GM10248 (cell line): ENCODE results near the gene C1orf35.

Experiments
- CTCF ChIA-PET: fragments of 300-600 bp; sonication (Branson Sonifier 250); formaldehyde crosslinking; extraction: SDS; loops from one replicate; lab custom pipeline; 2021; ENCODE audit warnings: antibody characterized with exemption; lab: Yijun Ruan, JAX
- POLR2A ChIA-PET: fragments of 350-650 bp; sonication (Branson Sonifier 250); formaldehyde crosslinking; extraction: SDS; loops from one replicate; lab custom pipeline; 2020; ENCODE audit warnings: antibody characterized with exemption; lab: Yijun Ruan, JAX
- DNase-seq: peaks from one replicate; pipeline ENCODE4 v3.0.0; 2012; ENCODE audit errors: extremely low spot score
- TF ChIP-seq, protein P1 (sequence below): IDR thresholded peaks from 2 replicates; pipeline ENCODE4 v1.5.1; 2012; ENCODE audit warnings: mild to moderate bottlenecking, low read depth; ENCODE audit errors: extremely low read depth, missing control alignments, control extremely low read depth

Gene C1orf35

GRCh38 chr1:228102791-228103620 is at the start of gene C1orf35:
TSS of gene C1orf35 (minus strand) at chr1:228103325. CDS start at chr1:228103227, 98 bp downstream.
- DNase-seq, result peak; percentile 98
- ChIA-PET POLR2A (interaction anchor here (1.0 kb wide), 1 partner anchor 8 kb away, joined by 3 read pairs; no protein-coding TSS in a partner anchor), CTCF (no interaction called here)
- TF ChIP-seq, protein P1, sequence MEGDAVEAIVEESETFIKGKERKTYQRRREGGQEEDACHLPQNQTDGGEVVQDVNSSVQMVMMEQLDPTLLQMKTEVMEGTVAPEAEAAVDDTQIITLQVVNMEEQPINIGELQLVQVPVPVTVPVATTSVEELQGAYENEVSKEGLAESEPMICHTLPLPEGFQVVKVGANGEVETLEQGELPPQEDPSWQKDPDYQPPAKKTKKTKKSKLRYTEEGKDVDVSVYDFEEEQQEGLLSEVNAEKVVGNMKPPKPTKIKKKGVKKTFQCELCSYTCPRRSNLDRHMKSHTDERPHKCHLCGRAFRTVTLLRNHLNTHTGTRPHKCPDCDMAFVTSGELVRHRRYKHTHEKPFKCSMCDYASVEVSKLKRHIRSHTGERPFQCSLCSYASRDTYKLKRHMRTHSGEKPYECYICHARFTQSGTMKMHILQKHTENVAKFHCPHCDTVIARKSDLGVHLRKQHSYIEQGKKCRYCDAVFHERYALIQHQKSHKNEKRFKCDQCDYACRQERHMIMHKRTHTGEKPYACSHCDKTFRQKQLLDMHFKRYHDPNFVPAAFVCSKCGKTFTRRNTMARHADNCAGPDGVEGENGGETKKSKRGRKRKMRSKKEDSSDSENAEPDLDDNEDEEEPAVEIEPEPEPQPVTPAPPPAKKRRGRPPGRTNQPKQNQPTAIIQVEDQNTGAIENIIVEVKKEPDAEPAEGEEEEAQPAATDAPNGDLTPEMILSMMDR, result no peak

DNA sequence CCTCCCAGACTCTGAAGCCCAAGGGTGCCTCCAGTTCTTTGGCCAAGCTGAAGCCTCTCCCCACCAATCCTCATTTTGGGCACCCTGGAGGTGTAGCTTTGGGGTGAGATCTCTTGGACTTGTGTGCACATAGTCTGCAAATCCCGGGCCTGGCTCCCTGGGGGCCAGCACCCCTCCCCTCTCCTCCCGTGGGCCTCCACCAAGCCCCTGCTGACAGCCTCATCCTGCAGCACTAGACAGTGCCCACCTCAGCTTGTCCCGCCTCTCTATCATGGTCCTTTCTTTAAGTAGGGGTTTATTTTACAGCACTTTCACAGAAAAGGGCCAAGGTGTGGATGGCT is 49.8 kb upstream of the C1orf35 start:
- no peak for DNase-seq
- ChIA-PET CTCF (interaction anchor here (1.6 to 2.1 kb wide), 2 partner anchors 10 to 22 kb away, joined by 5 to 6 read pairs; no protein-coding TSS in a partner anchor), POLR2A (interaction anchor here (0.6 to 2.4 kb wide), 2 partner anchors 12 to 305 kb away, joined by 4 to 8 read pairs; partner anchors contain the start of gene IBA57)
- TF ChIP-seq, protein P1, result no peak

DNA sequence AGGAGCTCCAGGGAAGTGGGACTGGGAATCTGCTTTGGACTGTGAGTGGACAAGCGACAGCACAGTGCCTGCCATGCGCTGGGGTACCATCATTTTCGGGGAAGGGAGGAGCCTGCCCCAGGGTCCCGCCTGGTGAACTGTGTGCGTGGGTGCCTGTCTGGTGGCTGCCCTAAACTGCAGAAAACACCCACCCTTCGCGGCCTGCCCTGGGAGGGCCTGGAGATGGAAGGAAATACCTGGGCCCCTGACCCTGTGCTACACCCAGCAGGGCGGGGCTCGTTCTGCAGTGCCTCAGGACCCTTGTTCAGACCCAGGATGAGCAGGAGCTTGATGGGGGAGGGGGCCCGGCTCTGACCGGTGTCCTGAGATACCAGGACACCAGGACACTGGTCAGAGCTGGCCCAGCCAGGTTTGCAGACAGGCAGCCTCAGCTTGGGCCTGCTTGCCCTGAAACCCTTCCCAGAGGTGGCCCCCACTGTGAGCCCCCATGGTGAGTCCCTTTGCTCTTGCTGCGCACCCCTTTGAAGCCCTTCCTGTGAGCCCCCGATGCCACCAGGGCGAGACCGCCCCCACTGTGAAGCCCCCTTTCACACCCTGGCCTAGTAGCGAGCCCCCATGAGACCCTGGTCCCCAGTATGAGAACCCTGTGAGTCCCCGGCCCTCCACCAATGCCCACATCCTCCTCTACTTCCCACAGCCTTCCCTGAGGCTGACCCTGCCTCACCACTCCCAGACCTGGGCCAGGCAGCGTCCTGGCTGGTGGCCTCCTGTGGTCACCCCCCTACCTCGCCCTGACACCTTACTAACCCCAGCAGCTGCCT is 49.2 kb upstream of the C1orf35 start:
- TF ChIP-seq, protein P1, result no peak
- no peak for DNase-seq
- POLR2A ChIA-PET, result interaction anchor here (2.4 kb wide), 1 partner anchor 13 kb away, joined by 8 read pairs; the partner anchor contains the start of gene IBA57
- CTCF ChIA-PET, result interaction anchor here (0.7 to 2.1 kb wide), 6 partner anchors 9 to 22 kb away, joined by 3 to 7 read pairs (median 6); partner anchors contain the start of gene IBA57

GRCh38 chr1:228151180-228151925 is 48.2 kb upstream of the C1orf35 start:
- POLR2A ChIA-PET, result interaction anchor here (2.4 kb wide), 1 partner anchor 14 kb away, joined by 8 read pairs; the partner anchor contains the start of gene IBA57
- no peak for DNase-seq
- TF ChIP-seq, protein P1, result no peak
- CTCF ChIA-PET, result interaction anchor here (0.7 to 2.1 kb wide), 6 partner anchors 8 to 21 kb away, joined by 3 to 7 read pairs (median 4); partner anchors contain the start of genes GUK1 and IBA57

DNA sequence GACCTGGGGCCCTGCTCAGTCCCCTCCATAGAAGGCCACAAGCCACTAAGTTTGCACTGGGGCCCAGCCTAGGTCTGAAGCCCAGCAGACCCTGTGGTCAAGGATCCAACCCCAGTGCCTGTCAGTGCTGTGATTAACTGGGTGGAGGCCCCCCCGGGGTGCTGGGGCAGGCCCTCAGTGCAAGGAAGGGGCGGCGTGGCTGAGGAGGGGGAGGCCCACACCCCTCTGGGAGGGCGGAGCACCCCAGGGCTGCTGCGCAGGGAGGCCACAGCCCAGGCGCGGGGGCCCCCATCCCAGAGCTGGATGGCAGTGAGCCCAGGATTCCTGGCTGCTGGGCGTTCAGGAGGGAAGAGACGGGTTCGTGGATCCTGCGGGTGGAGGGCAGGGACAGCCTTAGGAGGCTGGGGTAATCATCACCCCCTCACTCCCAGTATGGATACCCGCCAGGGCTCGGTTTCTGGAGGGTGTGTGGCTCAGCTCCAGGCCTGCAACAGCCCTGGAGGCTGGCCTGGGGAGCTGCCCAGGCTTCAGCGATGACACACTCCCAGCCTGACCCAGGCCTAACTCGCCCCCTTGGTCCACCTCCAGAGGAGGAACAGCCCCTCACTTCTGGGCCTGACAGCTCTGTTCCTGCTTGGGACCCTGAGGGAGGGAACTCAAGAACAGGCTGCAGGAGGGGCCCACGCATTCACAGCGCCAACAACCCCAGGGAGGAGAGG is 47.5 kb upstream of the C1orf35 start:
- ChIA-PET CTCF (interaction anchor here (0.9 to 2.1 kb wide), 6 partner anchors 8 to 16 kb away, joined by 3 to 7 read pairs (median 6); partner anchors contain the start of genes GUK1 and IBA57), POLR2A (no interaction called here)
- TF ChIP-seq, protein P1, result no peak
- DNase-seq, result no peak
